Keratinocyte (primary cell): ENCODE measurements around the gene PCDH9. TPM values are rescaled to one million over a fixed set of nuclear protein-coding genes. Genes with fewer than 3 reads are reported as not detected.

Experiments
- DNase-seq: peaks from one replicate; pipeline ENCODE4 v3.0.0-alpha.2; 2011; ENCODE audit warnings: low read depth, missing footprints, low spot score
- FAIRE-seq: peaks from 2 replicates; lab custom pipeline; 2011; peaks lifted over from hg19 to GRCh38; lab: Jason Lieb, UNC
- H2AFZ ChIP-seq: 2 replicates; pipeline ENCODE4 v1.6.0; 2012; ENCODE audit warnings: low read length, control low read depth, inconsistent platforms; ENCODE audit not compliant: control insufficient read depth
- H3K27ac ChIP-seq: 2 replicates; pipeline ENCODE4 v1.5.1; 2011; ENCODE audit warnings: low read length; ENCODE audit not compliant: control insufficient read depth, insufficient read depth
- H3K27me3 ChIP-seq: 3 replicates; pipeline ENCODE4 v1.6.0; 2011; ENCODE audit warnings: low read length; ENCODE audit not compliant: control insufficient read depth, insufficient read depth; ENCODE audit errors: extremely low read depth
- H3K36me3 ChIP-seq, 2 experiments: 2 replicates in 1 of 2; 3 replicates in 1 of 2; pipeline ENCODE4 v1.5.1; 2011; ENCODE audit warnings: low read length in 2 of 2, mild to moderate bottlenecking in 1 of 2; ENCODE audit not compliant: control insufficient read depth in 2 of 2, insufficient read depth in 2 of 2; ENCODE audit errors: extremely low read depth in 1 of 2
- H3K4me1 ChIP-seq: 3 replicates; pipeline ENCODE4 v1.5.1; 2011; ENCODE audit warnings: low read length; ENCODE audit not compliant: control insufficient read depth, insufficient read depth; ENCODE audit errors: extremely low read depth
- H3K4me2 ChIP-seq: 3 replicates; pipeline ENCODE4 v1.6.0; 2011; ENCODE audit warnings: low read depth, low read length; ENCODE audit not compliant: control insufficient read depth, insufficient read depth; ENCODE audit errors: extremely low read depth
- H3K4me3 ChIP-seq, 3 experiments: fragments of 200-600 bp in 1 of 3; sonication (generic) in 1 of 3; 2 replicates in 2 of 3; 3 replicates in 1 of 3; pipeline ENCODE4 v1.5.1; 2011 to 2016; ENCODE audit warnings: low read length in 3 of 3, mild to moderate bottlenecking in 3 of 3, control low read depth in 2 of 3, inconsistent platforms in 1 of 3, low read depth in 1 of 3, mixed read lengths in 1 of 3, mixed run types in 1 of 3, moderate library complexity in 1 of 3; ENCODE audit not compliant: control insufficient read depth in 2 of 3, insufficient read depth in 2 of 3; ENCODE audit errors: extremely low read depth in 1 of 3
- H3K79me2 ChIP-seq: 2 replicates; pipeline ENCODE4 v1.6.0; 2012; ENCODE audit warnings: low read length; ENCODE audit not compliant: control insufficient read depth, insufficient read depth
- H3K9ac ChIP-seq: 3 replicates; pipeline ENCODE4 v1.6.0; 2011; ENCODE audit warnings: low read length; ENCODE audit not compliant: control insufficient read depth, insufficient read depth; ENCODE audit errors: extremely low read depth
- H3K9me1 ChIP-seq: 3 replicates; pipeline ENCODE4 v1.6.0; 2011; ENCODE audit warnings: low read length; ENCODE audit not compliant: control insufficient read depth, insufficient read depth; ENCODE audit errors: extremely low read depth
- H3K9me3 ChIP-seq: 2 replicates; pipeline ENCODE4 v1.5.1; 2012; ENCODE audit warnings: low read depth, low read length; ENCODE audit not compliant: control insufficient read depth
- H4K20me1 ChIP-seq: 3 replicates; pipeline ENCODE4 v1.6.0; 2011; ENCODE audit warnings: low read length; ENCODE audit not compliant: control insufficient read depth, insufficient read depth; ENCODE audit errors: extremely low read depth
- CTCF ChIP-seq, 3 experiments: IDR thresholded peaks in 1 of 3; conservative IDR thresholded peaks in 1 of 3; optimal IDR thresholded peaks in 1 of 3; 2 replicates in 2 of 3; 3 replicates in 1 of 3; pipeline versions ENCODE3 to v1.5.1; 2011; ENCODE audit warnings: low read length in 3 of 3, mild to moderate bottlenecking in 3 of 3, moderate library complexity in 2 of 3, control low read depth in 1 of 3, inconsistent platforms in 1 of 3; ENCODE audit not compliant: insufficient read depth in 2 of 3; ENCODE audit errors: extremely low read depth in 1 of 3
- EZH2 ChIP-seq: IDR thresholded peaks from one replicate; pipeline ENCODE4 v1.6.1; 2012; ENCODE audit warnings: inconsistent platforms, mild to moderate bottlenecking, low read length, moderate library complexity
- dilution Hi-C: fragments of 300-500 bp; cut with MboI; formaldehyde crosslinking; loops from one replicate; pipeline ENCODE4 v1.7.0; 2020; ENCODE audit warnings: low sequenced_read_pairs; ENCODE audit not compliant: extremely low pct_ligation_motif_present
- polyA plus RNA-seq, 5 experiments: library from polyadenylated mRNA; depleted of rRNA in 3 of 5; stranded (reverse) in 3 of 5; stranded (forward) in 1 of 5; unstranded in 1 of 5; fragments of >200 nt; gene quantifications; 1 replicate in 1 of 5; 2 replicates in 3 of 5; 3 replicates in 1 of 5; pipeline versions ENCODE4 v1.2.1 to v1.2.3, GENCODE V29; 2011 to 2012; ENCODE audit warnings: missing spikeins in 2 of 5, low read depth in 1 of 5, low replicate concordance in 1 of 5

The PCDH9 gene
- polyA plus RNA-seq, 1 donor (not counting 4 experiments of a cell fraction or from before 2014, with no cell fraction given), result 0.21 TPM

- H4K20me1 ChIP-seq, result no peaks in the 10 kb centered on the region
- H3K4me1 ChIP-seq, result no peaks in the 10 kb centered on the region
- no peaks in the 10 kb centered on the region for H3K36me3 ChIP-seq
- dilution Hi-C loops, result no loop called here
- H3K9me3 ChIP-seq, result no peaks in the 10 kb centered on the region
- H3K27ac ChIP-seq, result no peak overlapping the region
- no peak overlapping the region for H3K9ac ChIP-seq
- no peak overlapping the region for H3K4me3 ChIP-seq
- H2AFZ ChIP-seq, result no peak overlapping the region
- H3K4me2 ChIP-seq, result no peak overlapping the region
- TF ChIP-seq EZH2 (no peak), CTCF (optimal IDR thresholded peaks at IDR 0.05 in 1 of 3, IDR thresholded peaks at IDR 0.05 in 1 of 3, conservative IDR thresholded peaks at IDR 0.05 in 1 of 3; ENCODE audit: extremely low read depth in 1 of 3, insufficient read depth in 2 of 3, low read length in 3 of 3) (no peak)
- no peaks in the 10 kb centered on the region for H3K9me1 ChIP-seq
- no peaks in the 10 kb centered on the region for H3K27me3 ChIP-seq
- DNase-seq, result no peak
- no peak for FAIRE-seq
- H3K79me2 ChIP-seq, result no peaks in the 10 kb centered on the region
These were observed 37.0 kb upstream of the PCDH9 start for GRCh38 chr13:67267136-67267535.

- H3K9me1 ChIP-seq, result no peaks in the 10 kb centered on the region
- H3K9me3 ChIP-seq, result no peaks in the 10 kb centered on the region
- no peak overlapping the region for H3K4me2 ChIP-seq
- no peaks in the 10 kb centered on the region for H3K4me1 ChIP-seq
- DNase-seq (no peak), FAIRE-seq (no peak)
- H3K79me2 ChIP-seq, result no peaks in the 10 kb centered on the region
- no peak overlapping the region for H2AFZ ChIP-seq
- no peak for TF ChIP-seq EZH2
- TF ChIP-seq CTCF (optimal IDR thresholded peaks at IDR 0.05 in 1 of 3, IDR thresholded peaks at IDR 0.05 in 1 of 3, conservative IDR thresholded peaks at IDR 0.05 in 1 of 3; ENCODE audit: extremely low read depth in 1 of 3, insufficient read depth in 2 of 3, low read length in 3 of 3), result no peak
- dilution Hi-C loops, result no loop called here
- no peak overlapping the region for H3K9ac ChIP-seq
- no peak overlapping the region for H3K27ac ChIP-seq
- no peaks in the 10 kb centered on the region for H3K27me3 ChIP-seq
- H3K36me3 ChIP-seq, result no peaks in the 10 kb centered on the region
- H3K4me3 ChIP-seq, result no peak overlapping the region
- no peaks in the 10 kb centered on the region for H4K20me1 ChIP-seq
These were observed 29.1 kb upstream of the PCDH9 start for GRCh38 chr13:67259208-67259607.
